Motor neuron (in vitro differentiated cells): Measurements from ENCODE around the gene HCLS1. TPM values are rescaled to one million over a fixed set of nuclear protein-coding genes. Genes with fewer than 3 reads are reported as not detected.
"Not testable (repeated sequence)": the region's sequence is repeated elsewhere in the genome, so short reads cannot be mapped to it uniquely, and the experiment has no call there.

ENCODE experiments used
- ATAC-seq, 8 experiments: fragments of 200-7000 bp; cut with Tn5 transposase; replicated peaks in 6 of 8; 2 replicates each; pipeline ENCODE4 v1.8.0; 2021; ENCODE audit warnings: mild to moderate bottlenecking in 8 of 8, moderate library complexity in 8 of 8
- H3K27ac ChIP-seq, 2 donors: fragments of 250-450 bp; sonication (Bioruptor Pico); 2 replicates each; pipeline ENCODE4 v1.9.0; 2021; ENCODE audit warnings: antibody characterized with exemption in 2 of 2, mild to moderate bottlenecking in 2 of 2, moderate library complexity in 1 of 2
- H3K4me1 ChIP-seq, 2 donors: fragments of 250-450 bp; sonication (Bioruptor Pico); replicated peaks in 1 of 2; 2 replicates each; pipeline ENCODE4 v1.6.1; 2021; ENCODE audit warnings: antibody characterized with exemption in 2 of 2, mild to moderate bottlenecking in 2 of 2, moderate library complexity in 1 of 2
- H3K4me3 ChIP-seq, 5 donors: fragments of 250-450 bp; sonication (Bioruptor Pico); 2 replicates each; pipeline ENCODE4 v1.9.0; 2021; ENCODE audit warnings: antibody characterized with exemption in 5 of 5, mild to moderate bottlenecking in 5 of 5, moderate library complexity in 4 of 5
- WGBS, 10 experiments: fragments of 450-650 bp; shearing (Covaris generic); methylation state at CpG; one replicate each; pipeline ENCODE4 v1.0.0; 2022; 5-methylcytosine and 5-hydroxymethylcytosine counted together
- in situ Hi-C, 9 experiments: fragments of 400-800 bp; cut with MboI; loops; one replicate each; pipeline ENCODE4 v1.15.0; 2021; ENCODE audit warnings: low sequenced_read_pairs in 9 of 9, low pct_unique_long_range_greater_than_20kb in 2 of 9; ENCODE audit not compliant: unreplicated experiment in 9 of 9
- total RNA-seq, 8 experiments: library from RNA; unstranded; fragments of 300-600 nt; gene quantifications; 2 replicates each; pipeline versions ENCODE4 v1.2.3 to v1.2.4, GENCODE V29; 2022

The HCLS1 gene, protein sequence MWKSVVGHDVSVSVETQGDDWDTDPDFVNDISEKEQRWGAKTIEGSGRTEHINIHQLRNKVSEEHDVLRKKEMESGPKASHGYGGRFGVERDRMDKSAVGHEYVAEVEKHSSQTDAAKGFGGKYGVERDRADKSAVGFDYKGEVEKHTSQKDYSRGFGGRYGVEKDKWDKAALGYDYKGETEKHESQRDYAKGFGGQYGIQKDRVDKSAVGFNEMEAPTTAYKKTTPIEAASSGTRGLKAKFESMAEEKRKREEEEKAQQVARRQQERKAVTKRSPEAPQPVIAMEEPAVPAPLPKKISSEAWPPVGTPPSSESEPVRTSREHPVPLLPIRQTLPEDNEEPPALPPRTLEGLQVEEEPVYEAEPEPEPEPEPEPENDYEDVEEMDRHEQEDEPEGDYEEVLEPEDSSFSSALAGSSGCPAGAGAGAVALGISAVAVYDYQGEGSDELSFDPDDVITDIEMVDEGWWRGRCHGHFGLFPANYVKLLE
- 10 to 100 TPM in 1 of 8 experiments, 1 to 10 TPM in 3, under 1 TPM in 4; 0.16 to 44.9 (median 1.1) TPM for total RNA-seq

DNA sequence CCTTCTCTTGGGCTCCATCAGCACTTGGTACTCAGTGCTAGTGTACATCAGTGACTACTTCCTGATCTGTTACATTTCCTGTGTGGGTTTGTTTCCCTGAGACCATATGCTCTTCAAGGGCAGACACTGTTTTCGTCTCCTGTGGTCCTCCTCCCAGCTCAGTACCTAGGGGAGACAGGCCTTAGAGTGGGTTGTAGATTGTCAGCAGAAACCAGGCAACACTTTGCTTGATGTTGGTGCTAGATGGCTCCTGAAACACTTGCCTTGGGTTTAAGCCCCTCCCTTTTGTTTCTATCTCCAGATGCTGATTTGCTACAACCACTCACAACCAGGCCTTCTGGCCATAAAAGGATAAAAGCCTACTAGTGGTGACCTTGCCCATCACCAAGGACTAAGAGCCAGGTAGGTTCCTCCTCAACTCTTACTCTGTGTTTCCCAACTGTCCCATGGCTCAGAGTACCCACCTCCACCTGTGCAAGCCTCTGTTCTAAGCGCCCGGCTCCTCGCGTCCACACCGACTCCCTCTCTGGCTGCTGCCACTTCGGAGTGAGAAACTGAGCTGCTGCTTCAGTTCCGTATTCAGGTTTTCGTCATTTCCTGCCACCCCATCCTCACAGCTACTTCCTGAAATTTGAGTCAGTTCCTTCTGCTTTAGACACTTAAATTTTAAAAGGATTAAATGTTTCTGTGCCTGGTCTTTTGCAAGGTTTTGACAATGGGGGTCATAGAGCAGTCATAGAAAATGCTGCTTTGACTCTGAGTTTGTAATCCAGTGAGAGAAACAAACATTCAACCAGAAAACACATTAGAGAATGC is at the start of gene HCLS1:
Gene HCLS1, minus strand, starts transcription at position 548 of the 816 bp plus-strand sequence. CDS start 2,556 bp downstream, outside the sequence.
- in situ Hi-C loops = no loop called here
- no peaks in the 10 kb centered on the region for H3K4me1 ChIP-seq
- peak in 3 of 8 experiments; percentile 32 to 83 (median 46) for ATAC-seq
- 17 to 100% (median 94%) methylated on average over 3 to 8 of the region's 9 CpGs; no CpG with 5 or more reads in 3 of the 10 experiments for WGBS, 10 experiments
- H3K4me3 ChIP-seq = no peak within 1 kb of the TSS
- H3K27ac ChIP-seq = no peak within 1 kb of the TSS

DNA sequence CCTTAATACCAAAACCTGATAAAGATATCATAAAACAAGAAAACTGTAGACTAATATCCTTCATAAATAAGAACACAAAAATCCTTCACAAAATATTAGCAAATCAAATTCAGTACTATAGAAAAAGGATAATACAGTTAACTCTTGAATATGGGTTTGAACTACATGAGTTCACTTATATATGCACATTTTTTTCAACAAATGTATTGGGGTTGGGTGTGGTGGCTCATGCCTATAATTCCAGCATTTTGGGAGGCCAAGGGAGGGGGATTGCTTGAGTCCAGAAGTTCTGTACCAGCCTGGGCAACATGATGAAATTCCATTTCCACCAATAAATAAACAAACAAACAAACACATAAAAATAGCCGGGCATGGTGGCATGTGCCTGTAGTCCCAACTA is 49.6 kb upstream of the HCLS1 start:
- Histone ChIP-seq H3K27ac (no peak overlapping the region), H3K4me1 (no peaks in the 10 kb centered on the region), H3K4me3 (no peak overlapping the region)
- in situ Hi-C loops = no loop called here
- WGBS, 10 experiments = 40 to 100% (median 86%) methylated on average over 1 of the region's 1 CpG; no CpG with 5 or more reads in 4 of the 10 experiments
- peak in 2 of 8 experiments; percentile 57 to 64 for ATAC-seq

DNA sequence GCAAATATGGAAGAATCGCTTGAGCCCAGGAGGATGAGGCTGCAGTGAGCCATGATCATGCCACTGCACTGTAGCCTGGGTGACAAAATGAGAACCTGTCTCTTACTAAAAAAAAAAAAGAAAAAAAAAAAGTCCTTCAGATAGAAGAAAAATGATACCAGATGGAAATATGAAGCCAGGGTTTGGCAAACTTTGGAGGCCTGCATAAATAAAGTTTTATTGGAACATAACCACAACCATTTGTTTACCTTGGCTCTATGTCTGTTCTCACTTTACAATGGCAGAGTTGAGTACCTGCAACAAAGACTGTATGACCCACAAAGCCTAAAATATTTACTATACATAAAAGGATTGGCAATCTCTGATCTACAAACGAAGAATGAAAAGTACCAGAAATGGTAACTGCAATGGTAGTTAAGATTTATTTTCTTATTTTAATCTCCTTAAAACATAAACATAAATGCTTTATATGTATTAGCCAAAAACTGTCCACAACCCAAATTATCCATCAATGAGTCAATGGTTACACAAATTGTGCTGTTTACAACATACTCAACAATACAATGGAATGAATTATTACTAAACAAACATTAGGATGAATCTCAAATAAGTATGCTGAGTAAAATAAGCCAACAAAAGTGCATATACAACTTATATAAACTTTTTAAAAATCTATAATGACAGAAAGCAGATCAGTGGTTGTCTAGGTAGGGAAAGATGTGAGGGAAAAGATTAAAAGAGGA is 47.0 kb upstream of the HCLS1 start:
- ATAC-seq = no peak
- Histone ChIP-seq H3K4me1 (no peaks in the 10 kb centered on the region), H3K4me3 (no peak overlapping the region), H3K27ac (no peak overlapping the region)
- in situ Hi-C loops = no loop called here
- WGBS, 10 experiments = 88 to 100% (median 97%) methylated on average over 1 to 2 of the region's 2 CpGs

DNA sequence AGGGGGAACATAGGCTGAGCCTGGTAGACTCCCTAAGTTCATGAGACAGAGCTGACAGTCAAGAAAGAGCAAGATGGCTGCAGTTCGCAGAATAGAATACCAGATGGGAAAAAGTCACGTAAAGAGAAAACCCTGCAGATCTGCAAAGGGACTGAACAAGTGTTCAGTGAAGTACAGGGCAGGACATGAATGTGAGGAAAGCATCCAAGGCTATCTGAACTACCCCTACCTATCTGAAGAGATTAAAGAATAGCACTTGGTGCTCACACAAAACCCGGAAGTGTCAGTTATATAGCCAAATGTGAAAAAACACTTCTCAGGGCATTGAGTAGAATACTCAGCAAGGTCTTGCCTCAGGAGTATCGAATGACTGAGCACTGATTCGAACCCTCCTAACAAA is 44.8 kb upstream of the HCLS1 start:
- Histone ChIP-seq H3K27ac (no peak overlapping the region), H3K4me1 (no peaks in the 10 kb centered on the region), H3K4me3 (no peak overlapping the region)
- no peak for ATAC-seq
- WGBS, 10 experiments = 91 to 100% (median 97%) methylated on average over 1 to 5 of the region's 5 CpGs; no CpG with 5 or more reads in 1 of the 10 experiments
- in situ Hi-C loops = no loop called here

DNA sequence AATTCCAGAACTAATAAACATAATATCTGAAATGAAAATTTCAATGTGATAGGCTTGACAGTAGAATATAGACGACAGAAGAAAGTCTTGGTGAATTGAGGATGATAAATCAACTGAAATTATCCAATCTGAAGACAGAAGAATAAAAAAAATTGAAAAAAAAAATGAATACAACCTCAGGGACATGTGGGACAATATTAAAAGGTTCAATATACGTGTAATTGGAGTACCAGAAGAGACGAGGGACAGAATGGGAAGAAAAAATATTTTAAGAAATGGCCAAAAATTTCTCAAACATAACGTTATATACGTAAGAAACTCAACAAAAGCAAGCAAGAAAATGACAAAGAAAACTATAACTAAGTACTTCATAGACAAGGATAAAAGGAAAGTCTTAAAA is 43.3 kb upstream of the HCLS1 start:
- 94 to 100% (median 99%) methylated on average over 1 to 5 of the region's 5 CpGs for WGBS, 10 experiments
- H3K4me3 ChIP-seq = no peak overlapping the region
- in situ Hi-C loops = no loop called here
- no peaks in the 10 kb centered on the region for H3K4me1 ChIP-seq
- ATAC-seq = no peak
- no peak overlapping the region for H3K27ac ChIP-seq

DNA sequence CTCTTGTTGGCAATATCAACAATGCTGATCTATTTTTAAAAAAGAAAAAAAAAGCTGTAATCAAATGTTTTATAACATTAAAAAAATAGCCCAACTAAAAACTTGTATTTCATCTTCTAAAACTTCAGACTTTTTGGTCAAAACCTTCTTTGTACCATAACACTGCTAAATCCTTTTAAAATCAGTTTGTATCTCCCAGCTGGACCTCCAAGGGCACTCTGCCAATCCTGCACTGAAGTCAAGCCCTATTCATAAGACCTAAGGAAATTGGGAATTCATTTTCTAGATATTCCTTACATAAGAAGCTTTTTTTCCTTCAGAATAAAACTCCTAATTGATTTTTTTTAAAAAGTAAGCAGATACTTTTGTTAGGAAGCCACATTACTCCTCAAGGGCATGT is 38.2 kb upstream of the HCLS1 start:
- no peak for ATAC-seq
- in situ Hi-C loops = no loop called here
- Histone ChIP-seq H3K4me3 (no peak overlapping the region), H3K27ac (no peak overlapping the region), H3K4me1 (no peaks in the 10 kb centered on the region)

DNA sequence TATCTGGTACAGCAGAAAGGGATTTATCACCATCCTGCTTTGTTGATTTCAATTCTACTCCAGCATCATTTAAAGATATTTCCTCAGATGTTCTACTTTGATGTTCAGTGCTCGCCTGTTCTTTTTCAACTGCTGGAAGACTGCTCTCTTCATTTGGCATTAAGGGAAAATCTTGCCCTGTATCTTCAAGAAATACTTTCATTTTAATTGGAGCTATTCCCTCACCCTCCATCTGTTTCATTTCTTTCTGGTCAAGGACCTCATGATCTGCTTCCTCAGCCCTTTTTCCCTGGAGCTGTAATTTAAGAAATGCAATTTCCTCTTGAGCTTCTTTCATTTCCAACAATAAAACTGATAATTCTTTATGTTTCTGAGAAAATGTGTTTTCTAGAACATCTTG is 37.8 kb upstream of the HCLS1 start:
- ATAC-seq = no peak
- no peak overlapping the region for H3K4me3 ChIP-seq
- 89 to 100% (median 100%) methylated on average over 1 of the region's 1 CpG; no CpG with 5 or more reads in 1 of the 10 experiments for WGBS, 10 experiments
- H3K4me1 ChIP-seq = no peaks in the 10 kb centered on the region
- in situ Hi-C loops = no loop called here
- no peak overlapping the region for H3K27ac ChIP-seq

DNA sequence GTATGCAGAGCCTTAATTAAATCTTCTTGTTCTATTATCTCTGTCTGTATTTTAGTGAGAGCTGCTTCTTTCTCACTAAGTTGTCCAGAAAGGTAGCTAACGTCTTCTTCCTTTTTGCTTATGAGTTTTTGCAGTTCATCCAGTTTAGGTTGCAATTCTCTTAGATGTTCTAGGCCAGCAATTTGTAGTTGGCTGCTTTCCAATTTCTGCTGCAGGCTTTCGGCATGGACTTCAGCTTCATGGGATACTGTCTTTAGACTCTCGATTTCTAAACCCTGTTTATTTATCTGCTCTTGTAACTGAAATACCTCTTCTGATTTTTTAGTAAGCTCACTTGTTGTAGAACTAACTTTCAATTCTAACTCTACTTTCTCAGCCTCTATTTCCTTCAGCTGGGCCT is 35.5 kb upstream of the HCLS1 start:
- WGBS, 10 experiments = 90 to 100% (median 98%) methylated on average over 1 to 3 of the region's 3 CpGs

DNA sequence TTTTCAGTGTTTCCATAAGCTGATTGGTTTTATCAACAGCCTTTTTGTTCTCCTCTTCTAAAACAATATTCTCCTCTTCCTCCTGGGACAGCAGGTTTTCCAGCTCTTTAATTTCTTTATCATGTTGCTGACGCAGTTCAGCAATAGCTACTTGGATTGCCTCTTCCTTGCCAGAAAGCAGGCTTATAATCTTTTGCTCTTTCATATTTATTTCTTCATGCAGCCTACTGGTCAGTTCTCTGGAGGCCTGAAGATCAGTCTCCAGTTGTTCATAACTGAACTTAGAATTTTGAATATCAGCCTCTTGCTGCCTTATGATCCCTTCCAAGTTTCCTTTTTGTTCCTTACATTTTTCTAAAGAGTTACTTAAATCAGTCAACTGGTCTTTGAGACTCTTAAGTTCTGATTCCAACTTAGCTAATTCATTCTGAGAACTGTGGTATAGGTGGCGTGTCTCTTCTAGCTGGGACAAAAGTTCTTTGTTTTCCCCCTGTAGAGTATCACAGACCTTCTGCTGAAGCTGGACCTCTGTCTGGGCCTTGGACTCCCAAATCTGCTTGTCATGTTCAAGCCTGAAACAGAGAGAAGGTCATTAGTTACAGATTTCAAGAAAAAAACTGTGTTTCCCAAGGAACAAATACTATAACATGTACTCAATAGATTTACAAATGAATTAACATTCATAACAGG is 31.5 kb upstream of the HCLS1 start:
- ATAC-seq = no peak
- Histone ChIP-seq H3K27ac (no peak overlapping the region), H3K4me1 (no peaks in the 10 kb centered on the region), H3K4me3 (no peak overlapping the region)
- in situ Hi-C loops = no loop called here
- WGBS, 10 experiments = 83 to 100% (median 98%) methylated on average over 1 to 2 of the region's 2 CpGs

More for the DNA sequence above, 35.5 kb upstream of the HCLS1 start:
- in situ Hi-C loops = no loop called here
- Histone ChIP-seq H3K4me1 (no peaks in the 10 kb centered on the region), H3K4me3 (no peak overlapping the region), H3K27ac (no peak overlapping the region)
- ATAC-seq = no peak

DNA sequence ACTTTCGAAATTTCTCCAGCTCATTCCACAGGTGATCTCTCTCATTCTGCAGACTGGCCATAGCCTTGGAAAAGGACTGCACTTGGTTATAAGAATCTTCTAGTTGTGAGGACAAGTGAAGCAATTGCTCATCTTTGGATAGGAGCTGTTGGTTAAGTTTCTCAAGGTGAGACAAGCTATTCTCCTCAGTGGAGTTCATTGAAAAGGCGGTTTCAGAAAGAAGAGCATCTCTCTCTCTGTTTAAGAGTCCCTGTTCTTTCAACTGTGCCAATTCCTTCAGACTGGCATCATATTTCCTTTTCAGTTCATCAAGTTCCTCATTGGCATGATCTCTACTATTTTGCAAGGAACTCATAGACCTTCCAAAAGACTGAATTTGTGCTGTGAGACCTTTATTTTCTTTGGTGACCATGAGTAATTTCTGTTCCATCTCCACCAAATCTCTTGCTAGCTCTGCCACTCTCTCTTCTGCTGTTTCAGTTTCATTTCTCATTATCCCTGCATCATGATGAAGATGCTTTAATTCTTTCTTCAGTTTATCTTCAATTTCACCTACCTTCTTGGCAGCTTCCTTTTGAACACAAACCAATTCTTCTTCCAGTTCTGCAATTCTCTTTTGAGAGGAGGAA is 30.2 kb upstream of the HCLS1 start:
- H3K4me3 ChIP-seq = no peak overlapping the region
- WGBS, 10 experiments = 60 to 100% (median 100%) methylated on average over 1 to 2 of the region's 2 CpGs; no CpG with 5 or more reads in 2 of the 10 experiments
- in situ Hi-C loops = no loop called here
- no peak for ATAC-seq
- H3K27ac ChIP-seq = no peak overlapping the region
- no peaks in the 10 kb centered on the region for H3K4me1 ChIP-seq

DNA sequence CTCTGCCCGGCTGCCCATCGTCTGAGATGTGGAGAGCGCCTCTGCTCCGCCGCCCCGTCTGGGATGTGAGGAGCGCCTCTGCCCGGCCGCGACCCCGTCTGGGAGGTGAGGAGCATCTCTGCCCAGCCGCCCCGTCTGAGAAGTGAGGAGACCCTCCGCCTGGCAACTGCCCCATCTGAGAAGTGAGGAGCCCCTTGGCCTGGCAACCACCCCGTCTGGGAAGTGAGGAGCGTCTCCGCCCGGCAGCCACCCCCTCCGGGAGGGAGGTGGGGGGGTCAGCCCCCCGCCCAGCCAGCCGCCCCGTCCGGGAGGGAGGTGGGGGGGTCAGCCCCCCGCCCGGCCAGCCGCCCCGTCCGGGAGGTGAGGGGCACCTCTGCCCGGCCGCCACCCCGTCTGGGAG is 28.0 kb upstream of the HCLS1 start:
- WGBS, 10 experiments = no CpG with 5 or more reads among the region's 31 CpGs
- H3K27ac ChIP-seq, ATAC-seq, in situ Hi-C loops, H3K4me1 ChIP-seq, H3K4me3 ChIP-seq: not testable (repeated sequence)

DNA sequence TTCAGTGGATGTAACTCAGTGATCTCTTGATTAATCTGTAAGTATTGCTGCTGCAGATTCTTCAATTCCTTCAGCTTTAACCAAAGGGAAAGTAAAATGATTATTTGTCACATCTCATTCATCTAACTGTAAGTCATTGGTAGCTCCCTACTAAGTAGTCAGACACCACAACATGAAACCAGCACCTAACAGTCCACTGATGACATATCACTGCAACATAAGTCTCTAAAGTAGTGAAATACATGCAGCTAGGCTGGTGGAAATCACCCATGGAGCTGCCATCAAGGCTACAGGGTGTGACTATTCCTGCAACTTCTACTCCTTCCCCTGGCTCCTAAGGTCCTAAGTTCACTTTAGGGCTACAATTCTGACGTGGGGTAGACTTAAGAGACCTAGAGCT is 21.1 kb upstream of the HCLS1 start:
- in situ Hi-C loops = no loop called here
- Histone ChIP-seq H3K4me1 (no peaks in the 10 kb centered on the region), H3K4me3 (no peak overlapping the region), H3K27ac (no peak overlapping the region)
- ATAC-seq = no peak
- WGBS, 10 experiments = 71 to 100% methylated on average over 1 of the region's 1 CpG; no CpG with 5 or more reads in 8 of the 10 experiments
